ENCODE measurements around the gene NEUROG3. TPM values are rescaled to one million over a fixed set of nuclear protein-coding genes. Genes with fewer than 3 reads are reported as not detected.

NEUROG3 gene
- total RNA-seq, 2 donors from 2014 or later = not detected

GRCh38 chr10:69614130-69614529 is 40.9 kb upstream of the NEUROG3 start:
- Histone ChIP-seq H3K27me3 (replicated peaks; ENCODE audit: insufficient read depth) (no peaks in the 10 kb centered on the region), H3K27ac (no peak overlapping the region), H3K4me1 (replicated peaks) (no peaks in the 10 kb centered on the region), H3K4me3 (no peak overlapping the region), H3K9me3 (no peaks in the 10 kb centered on the region), H3K36me3 (no peaks in the 10 kb centered on the region)
- TF ChIP-seq POLR2AphosphoS5 (IDR thresholded peaks at IDR 0.05) (no peak), POLR2A (IDR thresholded peaks at IDR 0.05) (no peak), CTCF (IDR thresholded peaks at IDR 0.05) (no peak)
- no peak for DNase-seq (ENCODE audit: low spot score)
- intact Hi-C loops (cut with DNase I) = no loop called here
- 96% methylated on average over 1 of the region's 1 CpG for WGBS

- DNase-seq (ENCODE audit: low spot score) = peak; percentile 25
- Histone ChIP-seq H3K27me3 (replicated peaks; ENCODE audit: insufficient read depth) (no peaks in the 10 kb centered on the region), H3K4me3 (no peak overlapping the region), H3K9me3 (no peaks in the 10 kb centered on the region), H3K36me3 (no peaks in the 10 kb centered on the region), H3K27ac (no peak overlapping the region), H3K4me1 (replicated peaks) (no peaks in the 10 kb centered on the region)
- TF ChIP-seq POLR2AphosphoS5 (IDR thresholded peaks at IDR 0.05) (no peak), CTCF (IDR thresholded peaks at IDR 0.05) (no peak), POLR2A (IDR thresholded peaks at IDR 0.05) (no peak)
- intact Hi-C loops (cut with DNase I) = no loop called here
Observed at GRCh38 chr10:69612760-69613159, 39.5 kb upstream of the NEUROG3 start.

GRCh38 chr10:69609077-69609476 is 35.9 kb upstream of the NEUROG3 start:
- 91% methylated on average over 1 of the region's 1 CpG for WGBS
- H3K4me3 ChIP-seq = no peak overlapping the region
- no peak for TF ChIP-seq CTCF (IDR thresholded peaks at IDR 0.05)
- no peak for TF ChIP-seq POLR2AphosphoS5 (IDR thresholded peaks at IDR 0.05)
- no peak for TF ChIP-seq POLR2A (IDR thresholded peaks at IDR 0.05)
- no peaks in the 10 kb centered on the region for H3K9me3 ChIP-seq
- no peaks in the 10 kb centered on the region for H3K4me1 ChIP-seq (replicated peaks)
- intact Hi-C loops (cut with DNase I) = no loop called here
- H3K27me3 ChIP-seq (replicated peaks; ENCODE audit: insufficient read depth) = no peaks in the 10 kb centered on the region
- H3K27ac ChIP-seq = no peak overlapping the region
- no peak for DNase-seq (ENCODE audit: low spot score)
- no peaks in the 10 kb centered on the region for H3K36me3 ChIP-seq

- Histone ChIP-seq H3K27ac (no peak overlapping the region), H3K36me3 (no peaks in the 10 kb centered on the region), H3K27me3 (replicated peaks; ENCODE audit: insufficient read depth) (no peaks in the 10 kb centered on the region), H3K4me3 (no peak overlapping the region), H3K4me1 (replicated peaks) (no peaks in the 10 kb centered on the region), H3K9me3 (no peaks in the 10 kb centered on the region)
- TF ChIP-seq POLR2AphosphoS5 (IDR thresholded peaks at IDR 0.05) = no peak
- no peak for TF ChIP-seq CTCF (IDR thresholded peaks at IDR 0.05)
- TF ChIP-seq POLR2A (IDR thresholded peaks at IDR 0.05) = no peak
- no peak for DNase-seq (ENCODE audit: low spot score)
- WGBS = 68% methylated on average over 5 of the region's 5 CpGs
- intact Hi-C loops (cut with DNase I) = no loop called here
Observed at GRCh38 chr10:69600761-69601330, 27.6 kb upstream of the NEUROG3 start.

GRCh38 chr10:69588358-69588757 is 15.1 kb upstream of the NEUROG3 start:
- Histone ChIP-seq H3K4me3 (no peak overlapping the region), H3K4me1 (replicated peaks) (no peaks in the 10 kb centered on the region), H3K36me3 (no peaks in the 10 kb centered on the region), H3K27me3 (replicated peaks; ENCODE audit: insufficient read depth) (no peaks in the 10 kb centered on the region), H3K27ac (no peak overlapping the region), H3K9me3 (no peaks in the 10 kb centered on the region)
- TF ChIP-seq CTCF (IDR thresholded peaks at IDR 0.05) (no peak), POLR2A (IDR thresholded peaks at IDR 0.05) (no peak), POLR2AphosphoS5 (IDR thresholded peaks at IDR 0.05) (no peak)
- intact Hi-C loops (cut with DNase I) = no loop called here
- no peak for DNase-seq (ENCODE audit: low spot score)
- WGBS = 30% methylated on average over 3 of the region's 3 CpGs
